Measurements from ENCODE around the gene ZNF541.

The ZNF541 gene

GRCh38 chr19:47545061-47545948 is 27.6 kb downstream of the ZNF541 start:
- no peak for DNase-seq (ENCODE audit: low read depth)

- DNase-seq (ENCODE audit: low read depth) = no peak
Observed at GRCh38 chr19:47544476-47544875, 28.5 kb downstream of the ZNF541 start.

- DNase-seq (ENCODE audit: low read depth) = no peak
Observed at GRCh38 chr19:47544075-47544474, 28.9 kb downstream of the ZNF541 start.

GRCh38 chr19:47542030-47542475 is 30.9 kb downstream of the ZNF541 start:
- peak; percentile 7 for DNase-seq (ENCODE audit: low read depth)

GRCh38 chr19:47541518-47541917 is 31.4 kb downstream of the ZNF541 start:
- DNase-seq (ENCODE audit: low read depth) = no peak

- peak; percentile 24 for DNase-seq (ENCODE audit: low read depth)
Observed at GRCh38 chr19:47540748-47541147, 32.2 kb downstream of the ZNF541 start.

- no peak for DNase-seq (ENCODE audit: low read depth)
Observed at GRCh38 chr19:47539747-47540311, 33.1 kb downstream of the ZNF541 start.

GRCh38 chr19:47538812-47539211 is 34.1 kb downstream of the ZNF541 start:
- DNase-seq (ENCODE audit: low read depth) = no peak

- DNase-seq (ENCODE audit: low read depth) = no peak
Observed at GRCh38 chr19:47537493-47537892, 35.5 kb downstream of the ZNF541 start.

GRCh38 chr19:47534628-47535027 is 38.3 kb downstream of the ZNF541 start:
- DNase-seq (ENCODE audit: low read depth) = no peak

- no peak for DNase-seq (ENCODE audit: low read depth)
Observed at GRCh38 chr19:47531640-47532387, 41.1 kb downstream of the ZNF541 start.

- DNase-seq (ENCODE audit: low read depth) = no peak
Observed at GRCh38 chr19:47529018-47529742, 43.8 kb downstream of the ZNF541 start.

- DNase-seq (ENCODE audit: low read depth) = no peak
Observed at GRCh38 chr19:47526798-47527197, 46.1 kb downstream of the ZNF541 start.

GRCh38 chr19:47523473-47523872 is 49.5 kb downstream of the ZNF541 start:
- DNase-seq (ENCODE audit: low read depth) = no peak
